Adrenal gland (tissue), 12 donors: ENCODE measurements around the gene FBLN7. TPM values are rescaled to one million over a fixed set of nuclear protein-coding genes. Genes with fewer than 3 reads are reported as not detected.

ENCODE experiments used
- DNase-seq, 7 donors: peaks; one replicate each; pipeline ENCODE4 v3.0.0-alpha.2; 2019 to 2020
- H3K27ac ChIP-seq, 5 donors: fragments of 200-600 bp; sonication (generic) in 4 of 5; 1 replicate in 3 of 5; 2 replicates in 2 of 5; pipeline versions ENCODE4 v1.5.1 to v1.8.0; 2016 to 2020; ENCODE audit warnings: mild to moderate bottlenecking in 1 of 5
- H3K27me3 ChIP-seq: fragments of 200-600 bp; 2 replicates; pipeline ENCODE4 v1.8.0; 2021
- H3K36me3 ChIP-seq, 2 donors: fragments of 200-600 bp; replicated peaks in 1 of 2; 1 replicate in 1 of 2; 2 replicates in 1 of 2; pipeline versions ENCODE4 v1.5.1 to v1.8.0; 2018 to 2022
- H3K4me1 ChIP-seq, 2 donors: fragments of 200-600 bp; replicated peaks in 1 of 2; 1 replicate in 1 of 2; 2 replicates in 1 of 2; pipeline versions ENCODE4 v1.5.1 to v1.8.0; 2018 to 2021
- H3K4me3 ChIP-seq, 4 donors: fragments of 200-600 bp; sonication (generic) in 3 of 4; one replicate each; pipeline ENCODE4 v1.5.1; 2016 to 2018
- H3K9me3 ChIP-seq, 3 donors: fragments of 200-600 bp; sonication (generic) in 1 of 3; replicated peaks in 1 of 3; 1 replicate in 2 of 3; 2 replicates in 1 of 3; pipeline versions ENCODE4 v1.5.1 to v1.8.0; 2016 to 2021
- CTCF ChIP-seq, 6 experiments: fragments of 450-650 bp in 4 of 6; fragments of 200-600 bp in 2 of 6; sonication (generic) in 1 of 6; IDR thresholded peaks; 1 replicate in 5 of 6; 2 replicates in 1 of 6; pipeline versions ENCODE4 v1.5.1 to v1.8.0; 2016 to 2021; ENCODE audit warnings: antibody characterized with exemption in 6 of 6, mild to moderate bottlenecking in 2 of 6, moderate library complexity in 1 of 6
- POLR2A ChIP-seq, 2 donors: fragments of 450-650 bp; IDR thresholded peaks; one replicate each; pipeline ENCODE4 v1.6.1; 2017; ENCODE audit warnings: antibody characterized with exemption in 2 of 2, mild to moderate bottlenecking in 2 of 2, moderate library complexity in 1 of 2
- WGBS, 4 donors: extraction: QIAGEN DNeasy Blood & Tissue Kit in 2 of 4; methylation state at CpG; one replicate each; pipeline versions ENCODE4 v1.1.5 to v1.1.7; 2013 to 2017; 5-methylcytosine and 5-hydroxymethylcytosine counted together
- intact Hi-C, 2 donors: fragments of 100-400 bp; cut with DNase I; formaldehyde crosslinking; loops; one replicate each; pipeline versions ENCODE4 v1.14.1 to v1.15.0; 2022 to 2023
- polyA plus RNA-seq, 3 donors: library from polyadenylated mRNA; stranded (reverse); fragments of 200-250 nt in 2 of 3; fragments of 350-450 nt in 1 of 3; fragmentation: Illumina TruSeq in 1 of 3; extraction: RNeasy Lipid Tissue Mini Kit (QIAGEN cat#74804) in 1 of 3; gene quantifications; one replicate each; pipeline ENCODE4 v1.2.3, GENCODE V29; 2013 to 2014
- total RNA-seq, 9 donors: library from RNA; depleted of rRNA in 4 of 9; stranded (reverse); fragments of >200 nt in 4 of 9; fragments of 120-200 nt in 1 of 9; fragmentation: NEBNext Ultra II Directional in 1 of 9; extraction: Animal tissue kit (Norgen Biotek cat#: 25700) in 1 of 9; gene quantifications; one replicate each; pipeline versions ENCODE4 v1.1.0 to v1.2.4, GENCODE V29; 2013 to 2023
- donor health status: healthy with polysubstance abuse.
- donor health status: Bipolar disorder and iron deficiency.
- donor health status: DM: yes; HTN: yes; CAD: no.
- donor health status: DM: no; HTN: no; CAD: no.
- donor health status: DM: no; HTN: no; CAD: no.
- donor health status: DM: yes; HTN: yes; CAD: no.

Gene FBLN7
- total and polyA plus RNA-seq, 12 donors: 0.50 to 12.6 (median 6.4) TPM

- no peak for DNase-seq
- 71 to 100% (median 88%) methylated on average over 1 of the region's 1 CpG for WGBS, 4 donors
- Histone ChIP-seq H3K4me1 (no peaks in the 10 kb centered on the region), H3K27me3 (no peaks in the 10 kb centered on the region), H3K36me3 (no peaks in the 10 kb centered on the region), H3K27ac (no peak overlapping the region), H3K4me3 (no peak overlapping the region), H3K9me3 (no peaks in the 10 kb centered on the region)
- intact Hi-C loops: no loop called here
- TF ChIP-seq POLR2A (IDR thresholded peaks at IDR 0.05) (no peak), CTCF (IDR thresholded peaks at IDR 0.05) (no peak)
Observed at GRCh38 chr2:112197868-112198267, 59.7 kb downstream of the FBLN7 start.

GRCh38 chr2:112198780-112199179, 60.6 kb downstream of the FBLN7 start:
- H3K27me3 ChIP-seq: no peaks in the 10 kb centered on the region
- intact Hi-C loops: no loop called here
- H3K4me3 ChIP-seq: no peak overlapping the region
- H3K9me3 ChIP-seq: peaks cover 0 to 4% (median 0%) of the 10 kb centered on the region in 3 donors
- no peaks in the 10 kb centered on the region for H3K4me1 ChIP-seq
- TF ChIP-seq POLR2A (IDR thresholded peaks at IDR 0.05) (no peak), CTCF (IDR thresholded peaks at IDR 0.05) (no peak)
- no peaks in the 10 kb centered on the region for H3K36me3 ChIP-seq
- no peak overlapping the region for H3K27ac ChIP-seq
- no peak for DNase-seq

- WGBS, 4 donors: 84 to 87% (median 86%) methylated on average over 3 of the region's 3 CpGs
- TF ChIP-seq POLR2A (IDR thresholded peaks at IDR 0.05) (no peak), CTCF (IDR thresholded peaks at IDR 0.05) (no peak)
- Histone ChIP-seq H3K27ac (no peak overlapping the region), H3K36me3 (no peaks in the 10 kb centered on the region), H3K4me1 (no peaks in the 10 kb centered on the region), H3K4me3 (no peak overlapping the region), H3K27me3 (no peaks in the 10 kb centered on the region), H3K9me3 (peaks cover 0 to 8% (median 0%) of the 10 kb centered on the region in 3 donors)
- no peak for DNase-seq
- intact Hi-C loops: no loop called here
Observed at GRCh38 chr2:112199188-112199587, 61.0 kb downstream of the FBLN7 start.

GRCh38 chr2:112201696-112202430, 63.7 kb downstream of the FBLN7 start:
- H3K27ac ChIP-seq: no peak overlapping the region
- TF ChIP-seq POLR2A (IDR thresholded peaks at IDR 0.05) (no peak), CTCF (IDR thresholded peaks at IDR 0.05) (no peak)
- intact Hi-C loops: no loop called here
- 77 to 92% (median 90%) methylated on average over 3 of the region's 3 CpGs for WGBS, 4 donors
- peaks cover 0 to 13% (median 0%) of the 10 kb centered on the region in 3 donors for H3K9me3 ChIP-seq
- H3K27me3 ChIP-seq: no peaks in the 10 kb centered on the region
- no peak for DNase-seq
- H3K36me3 ChIP-seq: no peaks in the 10 kb centered on the region
- no peaks in the 10 kb centered on the region for H3K4me1 ChIP-seq
- H3K4me3 ChIP-seq: no peak overlapping the region
